ENCODE data around the gene PRDM5.

Gene PRDM5

GRCh38 chr4:120777459-120777858, 145.1 kb downstream of the PRDM5 start:
- Histone ChIP-seq H3K27me3 (ENCODE audit: control insufficient read depth in 1 of 2, insufficient read depth in 1 of 2, low read length in 2 of 2) (no peaks in the 10 kb centered on the region), H3K23ac (ENCODE audit: low read length in 2 of 2) (no peak overlapping the region), H2BK5ac (ENCODE audit: low read depth, low read length, poor library complexity, severe bottlenecking) (no peak overlapping the region), H3K27ac (ENCODE audit: low read length, poor library complexity, severe bottlenecking) (no peak overlapping the region), H3K36me3 (ENCODE audit: control insufficient read depth in 1 of 2, insufficient read depth in 2 of 2, low read depth in 1 of 2, low read length in 2 of 2) (no peaks in the 10 kb centered on the region), H3K18ac (ENCODE audit: low read depth in 1 of 2, low read length in 2 of 2) (no peak overlapping the region), H3K14ac (ENCODE audit: low read length in 2 of 2) (no peak overlapping the region), H2BK12ac (ENCODE audit: low read length in 2 of 2) (no peak overlapping the region), H2AFZ (ENCODE audit: low read depth, low read length) (no peak overlapping the region), H4K91ac (ENCODE audit: low read length) (no peak overlapping the region), H3K9ac (ENCODE audit: low read length) (no peak overlapping the region), H4K8ac (ENCODE audit: low read length) (no peak overlapping the region), H3K4me1 (ENCODE audit: control insufficient read depth, insufficient read depth, low read depth, low read length) (no peaks in the 10 kb centered on the region), H2BK15ac (ENCODE audit: low read depth, poor library complexity, severe bottlenecking) (no peak overlapping the region), H2BK120ac (ENCODE audit: low read depth, low read length) (no peak overlapping the region), H2AK5ac (ENCODE audit: low read length, severe bottlenecking) (no peak overlapping the region), H3K9me3 (ENCODE audit: control insufficient read depth, low read length) (no peaks in the 10 kb centered on the region), H3K4me2 (ENCODE audit: low read length, poor library complexity, severe bottlenecking) (no peak overlapping the region), H3K4me3 (ENCODE audit: insufficient read depth in 1 of 2, low read depth in 1 of 2, low read length in 2 of 2) (no peak overlapping the region), H3K79me1 (replicated peaks; ENCODE audit: low read length, poor library complexity, severe bottlenecking) (no peaks in the 10 kb centered on the region), H3K4ac (ENCODE audit: low read depth in 1 of 2, low read length in 2 of 2) (no peak overlapping the region)
- no peak for DNase-seq

GRCh38 chr4:120775431-120775830, 147.1 kb downstream of the PRDM5 start:
- Histone ChIP-seq H3K23ac (ENCODE audit: low read length in 2 of 2) (no peak overlapping the region), H2AK5ac (ENCODE audit: low read length, severe bottlenecking) (no peak overlapping the region), H3K27ac (ENCODE audit: low read length, poor library complexity, severe bottlenecking) (no peak overlapping the region), H3K36me3 (ENCODE audit: control insufficient read depth in 1 of 2, insufficient read depth in 2 of 2, low read depth in 1 of 2, low read length in 2 of 2) (no peaks in the 10 kb centered on the region), H3K4me1 (ENCODE audit: control insufficient read depth, insufficient read depth, low read depth, low read length) (no peaks in the 10 kb centered on the region), H2AFZ (ENCODE audit: low read depth, low read length) (no peak overlapping the region), H3K9ac (ENCODE audit: low read length) (no peak overlapping the region), H4K8ac (ENCODE audit: low read length) (no peak overlapping the region), H3K4me2 (ENCODE audit: low read length, poor library complexity, severe bottlenecking) (no peak overlapping the region), H3K9me3 (ENCODE audit: control insufficient read depth, low read length) (no peaks in the 10 kb centered on the region), H3K4me3 (ENCODE audit: insufficient read depth in 1 of 2, low read depth in 1 of 2, low read length in 2 of 2) (no peak overlapping the region), H4K91ac (ENCODE audit: low read length) (no peak overlapping the region), H2BK12ac (ENCODE audit: low read length in 2 of 2) (no peak overlapping the region), H2BK5ac (ENCODE audit: low read depth, low read length, poor library complexity, severe bottlenecking) (no peak overlapping the region), H3K27me3 (ENCODE audit: control insufficient read depth in 1 of 2, insufficient read depth in 1 of 2, low read length in 2 of 2) (no peaks in the 10 kb centered on the region), H3K18ac (ENCODE audit: low read depth in 1 of 2, low read length in 2 of 2) (no peak overlapping the region), H3K4ac (ENCODE audit: low read depth in 1 of 2, low read length in 2 of 2) (no peak overlapping the region), H3K79me1 (replicated peaks; ENCODE audit: low read length, poor library complexity, severe bottlenecking) (no peaks in the 10 kb centered on the region), H3K14ac (ENCODE audit: low read length in 2 of 2) (no peak overlapping the region), H2BK15ac (ENCODE audit: low read depth, poor library complexity, severe bottlenecking) (no peak overlapping the region), H2BK120ac (ENCODE audit: low read depth, low read length) (no peak overlapping the region)
- DNase-seq, result no peak

- Histone ChIP-seq H3K79me1 (replicated peaks; ENCODE audit: low read length, poor library complexity, severe bottlenecking) (no peaks in the 10 kb centered on the region), H3K4me1 (ENCODE audit: control insufficient read depth, insufficient read depth, low read depth, low read length) (peaks cover 2% of the 10 kb centered on the region), H3K4me3 (ENCODE audit: insufficient read depth in 1 of 2, low read depth in 1 of 2, low read length in 2 of 2) (no peak overlapping the region), H3K9ac (ENCODE audit: low read length) (no peak overlapping the region), H2AK5ac (ENCODE audit: low read length, severe bottlenecking) (no peak overlapping the region), H4K91ac (ENCODE audit: low read length) (no peak overlapping the region), H3K36me3 (ENCODE audit: control insufficient read depth in 1 of 2, insufficient read depth in 2 of 2, low read depth in 1 of 2, low read length in 2 of 2) (no peaks in the 10 kb centered on the region), H3K27me3 (ENCODE audit: control insufficient read depth in 1 of 2, insufficient read depth in 1 of 2, low read length in 2 of 2) (no peaks in the 10 kb centered on the region), H3K9me3 (ENCODE audit: control insufficient read depth, low read length) (no peaks in the 10 kb centered on the region), H2BK12ac (ENCODE audit: low read length in 2 of 2) (no peak overlapping the region), H4K8ac (ENCODE audit: low read length) (no peak overlapping the region), H3K4me2 (ENCODE audit: low read length, poor library complexity, severe bottlenecking) (no peak overlapping the region), H2BK5ac (ENCODE audit: low read depth, low read length, poor library complexity, severe bottlenecking) (no peak overlapping the region), H3K18ac (ENCODE audit: low read depth in 1 of 2, low read length in 2 of 2) (no peak overlapping the region), H2BK15ac (ENCODE audit: low read depth, poor library complexity, severe bottlenecking) (no peak overlapping the region), H3K27ac (ENCODE audit: low read length, poor library complexity, severe bottlenecking) (no peak overlapping the region), H3K23ac (ENCODE audit: low read length in 2 of 2) (no peak overlapping the region), H3K14ac (ENCODE audit: low read length in 2 of 2) (no peak overlapping the region), H2BK120ac (ENCODE audit: low read depth, low read length) (no peak overlapping the region), H2AFZ (ENCODE audit: low read depth, low read length) (no peak overlapping the region), H3K4ac (ENCODE audit: low read depth in 1 of 2, low read length in 2 of 2) (no peak overlapping the region)
- DNase-seq, result no peak
- WGBS, result 100% methylated on average over 1 of the region's 1 CpG
Observed at GRCh38 chr4:120773641-120774040, 148.9 kb downstream of the PRDM5 start.

- H3K4me1 ChIP-seq (ENCODE audit: control insufficient read depth, insufficient read depth, low read depth, low read length), result peaks cover 2% of the 10 kb centered on the region
- no peaks in the 10 kb centered on the region for H3K9me3 ChIP-seq (ENCODE audit: control insufficient read depth, low read length)
- no peak overlapping the region for H3K27ac ChIP-seq (ENCODE audit: low read length, poor library complexity, severe bottlenecking)
- H3K23ac ChIP-seq (ENCODE audit: low read length in 2 of 2), result no peak overlapping the region
- H2BK5ac ChIP-seq (ENCODE audit: low read depth, low read length, poor library complexity, severe bottlenecking), result no peak overlapping the region
- no peak overlapping the region for H3K9ac ChIP-seq (ENCODE audit: low read length)
- H3K4me2 ChIP-seq (ENCODE audit: low read length, poor library complexity, severe bottlenecking), result no peak overlapping the region
- no peak overlapping the region for H3K18ac ChIP-seq (ENCODE audit: low read depth in 1 of 2, low read length in 2 of 2)
- no peaks in the 10 kb centered on the region for H3K36me3 ChIP-seq (ENCODE audit: control insufficient read depth in 1 of 2, insufficient read depth in 2 of 2, low read depth in 1 of 2, low read length in 2 of 2)
- H3K4me3 ChIP-seq (ENCODE audit: insufficient read depth in 1 of 2, low read depth in 1 of 2, low read length in 2 of 2), result no peak overlapping the region
- H2BK12ac ChIP-seq (ENCODE audit: low read length in 2 of 2), result no peak overlapping the region
- no peak overlapping the region for H4K8ac ChIP-seq (ENCODE audit: low read length)
- no peak overlapping the region for H2AK5ac ChIP-seq (ENCODE audit: low read length, severe bottlenecking)
- no peak overlapping the region for H2BK120ac ChIP-seq (ENCODE audit: low read depth, low read length)
- H4K91ac ChIP-seq (ENCODE audit: low read length), result no peak overlapping the region
- H2BK15ac ChIP-seq (ENCODE audit: low read depth, poor library complexity, severe bottlenecking), result no peak overlapping the region
- no peak for DNase-seq
- H3K4ac ChIP-seq (ENCODE audit: low read depth in 1 of 2, low read length in 2 of 2), result no peak overlapping the region
- WGBS, result 100% methylated on average over 2 of the region's 2 CpGs
- no peaks in the 10 kb centered on the region for H3K27me3 ChIP-seq (ENCODE audit: control insufficient read depth in 1 of 2, insufficient read depth in 1 of 2, low read length in 2 of 2)
- H3K79me1 ChIP-seq (replicated peaks; ENCODE audit: low read length, poor library complexity, severe bottlenecking), result no peaks in the 10 kb centered on the region
- no peak overlapping the region for H2AFZ ChIP-seq (ENCODE audit: low read depth, low read length)
- H3K14ac ChIP-seq (ENCODE audit: low read length in 2 of 2), result no peak overlapping the region
Observed at GRCh38 chr4:120771907-120772306, 150.6 kb downstream of the PRDM5 start.
